Natural killer cell (primary cell): ENCODE measurements around the gene CCDC136. TPM values are rescaled to one million over a fixed set of nuclear protein-coding genes. Genes with fewer than 3 reads are reported as not detected.

Experiments used
- ATAC-seq, 3 donors: fragments of 150-1000 bp in 2 of 3; fragments of 200-7000 bp in 1 of 3; cut with Tn5 transposase; 1 replicate in 1 of 3; 2 replicates in 2 of 3; pipeline ENCODE4 v1.10.0; 2021; ENCODE audit warnings: mild to moderate bottlenecking in 2 of 3, moderate library complexity in 2 of 3
- DNase-seq, 2 donors: peaks; one replicate each; pipeline versions ENCODE4 v3.0.0 to v3.0.0-alpha.2; 2013 to 2021; ENCODE audit warnings: mixed read lengths in 1 of 2
- H3K27ac ChIP-seq: one replicate; pipeline ENCODE4 v1.5.1; 2013; ENCODE audit warnings: mild to moderate bottlenecking, low read length
- H3K27me3 ChIP-seq: one replicate; pipeline ENCODE4 v1.6.1; 2013; ENCODE audit warnings: low read length; ENCODE audit not compliant: control insufficient read depth, insufficient read depth
- H3K36me3 ChIP-seq: one replicate; pipeline ENCODE4 v1.6.1; 2013; ENCODE audit warnings: low read length; ENCODE audit not compliant: control insufficient read depth, insufficient read depth
- H3K4me1 ChIP-seq: one replicate; pipeline ENCODE4 v1.6.1; 2013; ENCODE audit warnings: low read length; ENCODE audit not compliant: control insufficient read depth, insufficient read depth
- H3K4me3 ChIP-seq: one replicate; pipeline ENCODE4 v1.5.1; 2013; ENCODE audit warnings: low read length
- H3K9me3 ChIP-seq: one replicate; pipeline ENCODE4 v1.6.1; 2013; ENCODE audit warnings: low read length; ENCODE audit not compliant: control insufficient read depth, insufficient read depth
- H3K27ac Mint-ChIP-seq, 2 donors: one replicate each; pipeline ENCODE4 v1.8.0; 2022; ENCODE audit warnings: mild to moderate bottlenecking in 2 of 2, mixed read lengths in 2 of 2, moderate library complexity in 1 of 2
- H3K27me3 Mint-ChIP-seq, 2 donors: one replicate each; pipeline ENCODE4 v1.8.0; 2022; ENCODE audit warnings: low read depth in 2 of 2, mixed read lengths in 2 of 2
- H3K36me3 Mint-ChIP-seq: one replicate; pipeline ENCODE4 v1.8.0; 2022; ENCODE audit warnings: mixed read lengths
- H3K4me1 Mint-ChIP-seq, 2 donors: one replicate each; pipeline ENCODE4 v1.8.0; 2022; ENCODE audit warnings: mixed read lengths in 2 of 2
- H3K4me3 Mint-ChIP-seq: one replicate; pipeline ENCODE4 v1.8.0; 2022; ENCODE audit warnings: mild to moderate bottlenecking, moderate library complexity, mixed read lengths
- H3K9me3 Mint-ChIP-seq, 2 donors: one replicate each; pipeline ENCODE4 v1.8.0; 2022; ENCODE audit warnings: mixed read lengths in 2 of 2
- WGBS: methylation state at CpG from one replicate; pipeline ENCODE4 v1.1.7; 2013; ENCODE audit warnings: missing lambda C conversion rate; ENCODE audit not compliant: insufficient coverage; 5-methylcytosine and 5-hydroxymethylcytosine counted together
- intact Hi-C: fragments of 100-400 bp; cut with micrococcal nuclease; formaldehyde crosslinking; loops from one replicate; pipeline ENCODE4 v1.14.2; 2022
- total RNA-seq, 4 donors: library from RNA; stranded (reverse); fragments of 120-200 nt in 1 of 4; gene quantifications; one replicate each; pipeline versions ENCODE4 v1.2.3 to v1.2.4, GENCODE V29; 2013 to 2022
- TF ChIP-seq, protein P1 (sequence below): fragments of 200-600 bp; IDR thresholded peaks from one replicate; pipeline ENCODE4 v1.8.0; 2022; ENCODE audit warnings: antibody characterized with exemption

Gene CCDC136
- total RNA-seq, 3 donors from 2014 or later (not counting 1 experiment from before 2014, with no cell fraction given), result 10.9 to 17.5 (median 13.2) TPM

- Histone ChIP-seq H3K4me1 (no peaks in the 10 kb centered on the region), H3K27ac (no peak overlapping the region), H3K9me3 (no peaks in the 10 kb centered on the region), H3K4me3 (no peak overlapping the region), H3K36me3 (peaks cover 65% of the 10 kb centered on the region), H3K27me3 (no peaks in the 10 kb centered on the region)
- intact Hi-C loops, result no loop called here
- Mint-ChIP-seq H3K4me1 (peaks cover 5 to 10% of the 10 kb centered on the region in 2 donors), H3K4me3 (no peak overlapping the region), H3K36me3 (peaks cover 8% of the 10 kb centered on the region), H3K27me3 (no peaks in the 10 kb centered on the region), H3K9me3 (no peaks in the 10 kb centered on the region), H3K27ac (no peak overlapping the region)
- WGBS, result no CpG with 5 or more reads among the region's 2 CpGs
- no peak for ATAC-seq
- TF ChIP-seq, protein P1, sequence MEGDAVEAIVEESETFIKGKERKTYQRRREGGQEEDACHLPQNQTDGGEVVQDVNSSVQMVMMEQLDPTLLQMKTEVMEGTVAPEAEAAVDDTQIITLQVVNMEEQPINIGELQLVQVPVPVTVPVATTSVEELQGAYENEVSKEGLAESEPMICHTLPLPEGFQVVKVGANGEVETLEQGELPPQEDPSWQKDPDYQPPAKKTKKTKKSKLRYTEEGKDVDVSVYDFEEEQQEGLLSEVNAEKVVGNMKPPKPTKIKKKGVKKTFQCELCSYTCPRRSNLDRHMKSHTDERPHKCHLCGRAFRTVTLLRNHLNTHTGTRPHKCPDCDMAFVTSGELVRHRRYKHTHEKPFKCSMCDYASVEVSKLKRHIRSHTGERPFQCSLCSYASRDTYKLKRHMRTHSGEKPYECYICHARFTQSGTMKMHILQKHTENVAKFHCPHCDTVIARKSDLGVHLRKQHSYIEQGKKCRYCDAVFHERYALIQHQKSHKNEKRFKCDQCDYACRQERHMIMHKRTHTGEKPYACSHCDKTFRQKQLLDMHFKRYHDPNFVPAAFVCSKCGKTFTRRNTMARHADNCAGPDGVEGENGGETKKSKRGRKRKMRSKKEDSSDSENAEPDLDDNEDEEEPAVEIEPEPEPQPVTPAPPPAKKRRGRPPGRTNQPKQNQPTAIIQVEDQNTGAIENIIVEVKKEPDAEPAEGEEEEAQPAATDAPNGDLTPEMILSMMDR, result no peak
- DNase-seq, result no peak
Measured at GRCh38 chr7:128757203-128757602, 34.6 kb upstream of the CCDC136 start.

- H3K4me1 Mint-ChIP-seq, result peaks cover 5% of the 10 kb centered on the region in 2 donors
- H3K27ac ChIP-seq, result no peak overlapping the region
- no peaks in the 10 kb centered on the region for H3K4me1 ChIP-seq
- TF ChIP-seq, protein P1, result no peak
- no peak overlapping the region for H3K27ac Mint-ChIP-seq
- no peaks in the 10 kb centered on the region for H3K9me3 Mint-ChIP-seq
- no peaks in the 10 kb centered on the region for H3K9me3 ChIP-seq
- H3K36me3 ChIP-seq, result peaks cover 58% of the 10 kb centered on the region
- ATAC-seq (no peak), DNase-seq (no peak)
- WGBS, result 100% methylated on average over 1 of the region's 1 CpG
- no peak overlapping the region for H3K4me3 ChIP-seq
- H3K36me3 Mint-ChIP-seq, result peaks cover 8% of the 10 kb centered on the region
- no peaks in the 10 kb centered on the region for H3K27me3 ChIP-seq
- H3K4me3 Mint-ChIP-seq, result no peak overlapping the region
- H3K27me3 Mint-ChIP-seq, result no peaks in the 10 kb centered on the region
- intact Hi-C loops, result no loop called here
Measured at GRCh38 chr7:128758553-128758952, 33.2 kb upstream of the CCDC136 start.

- Histone ChIP-seq H3K27me3 (no peaks in the 10 kb centered on the region), H3K4me3 (no peak overlapping the region), H3K9me3 (no peaks in the 10 kb centered on the region), H3K27ac (no peak overlapping the region), H3K4me1 (no peaks in the 10 kb centered on the region), H3K36me3 (peaks cover 60% of the 10 kb centered on the region)
- Mint-ChIP-seq H3K4me1 (peaks cover 5% of the 10 kb centered on the region in 2 donors), H3K27ac (no peak overlapping the region), H3K36me3 (peaks cover 3% of the 10 kb centered on the region), H3K27me3 (no peaks in the 10 kb centered on the region), H3K4me3 (no peak overlapping the region), H3K9me3 (no peaks in the 10 kb centered on the region)
- ATAC-seq, result no peak
- TF ChIP-seq, protein P1, result no peak
- intact Hi-C loops, result no loop called here
- DNase-seq, result no peak
Measured at GRCh38 chr7:128759242-128759641, 32.5 kb upstream of the CCDC136 start.

GRCh38 chr7:128763541-128763940, 28.2 kb upstream of the CCDC136 start:
- no peaks in the 10 kb centered on the region for H3K27me3 ChIP-seq
- ATAC-seq, result no peak
- intact Hi-C loops, result no loop called here

More at GRCh38 chr7:128763541-128763940, 28.2 kb upstream of the CCDC136 start:
- no peaks in the 10 kb centered on the region for H3K9me3 ChIP-seq
- H3K27me3 Mint-ChIP-seq, result no peaks in the 10 kb centered on the region
- H3K36me3 Mint-ChIP-seq, result no peaks in the 10 kb centered on the region
- H3K4me1 Mint-ChIP-seq, result no peaks in the 10 kb centered on the region
- no peak overlapping the region for H3K4me3 ChIP-seq
- no peak overlapping the region for H3K27ac ChIP-seq
- no peaks in the 10 kb centered on the region for H3K9me3 Mint-ChIP-seq
- TF ChIP-seq, protein P1, result no peak
- 100% methylated on average over 3 of the region's 3 CpGs for WGBS
- no peaks in the 10 kb centered on the region for H3K4me1 ChIP-seq
- no peak overlapping the region for H3K4me3 Mint-ChIP-seq
- H3K36me3 ChIP-seq, result peaks cover 50% of the 10 kb centered on the region
- no peak for DNase-seq
- H3K27ac Mint-ChIP-seq, result no peak overlapping the region
